Neural cell (in vitro differentiated cells): ENCODE data around the gene GDI1.

Experiments used
- EP300 ChIP-seq: fragments of 450-650 bp; conservative IDR thresholded peaks from 2 replicates; pipeline ENCODE4 v1.6.1; 2014; ENCODE audit warnings: antibody characterized with exemption, mild to moderate bottlenecking, moderate library complexity; ENCODE audit not compliant: poor library complexity, severe bottlenecking
- EZH2 ChIP-seq: fragments of 200-600, 300-800 bp; shearing (Covaris generic), sonication (generic); IDR thresholded peaks from 2 replicates; pipeline ENCODE4 v1.6.1; 2014; ENCODE audit warnings: antibody characterized with exemption, low read length, borderline replicate concordance, mild to moderate bottlenecking; ENCODE audit not compliant: insufficient read depth, poor library complexity, severe bottlenecking
- POLR2AphosphoS5 ChIP-seq: IDR thresholded peaks from 2 replicates; pipeline ENCODE4 v1.6.1; 2012
- RAD21 ChIP-seq: fragments of 450-650 bp; conservative IDR thresholded peaks from 2 replicates; pipeline ENCODE4 v1.6.1; 2014; ENCODE audit warnings: antibody characterized with exemption, mild to moderate bottlenecking, moderate library complexity
- REST ChIP-seq: IDR thresholded peaks from 2 replicates; pipeline ENCODE4 v1.6.1; 2012; ENCODE audit warnings: borderline replicate concordance
- SMC3 ChIP-seq: fragments of 450-650 bp; conservative IDR thresholded peaks from 2 replicates; pipeline ENCODE4 v1.6.1; 2014; ENCODE audit warnings: antibody characterized with exemption, mild to moderate bottlenecking, moderate library complexity; ENCODE audit not compliant: poor library complexity
- TAF1 ChIP-seq: IDR thresholded peaks from 2 replicates; pipeline ENCODE4 v1.6.1; 2012; ENCODE audit warnings: low read depth
- TF ChIP-seq, protein P1 (sequence below): fragments of 450-650 bp; IDR thresholded peaks from 2 replicates; pipeline ENCODE4 v1.5.1; 2014; ENCODE audit warnings: antibody characterized with exemption, mild to moderate bottlenecking, moderate library complexity; ENCODE audit not compliant: poor library complexity, severe bottlenecking

- TF ChIP-seq POLR2AphosphoS5 (no peak), REST (no peak), EZH2 (no peak), EP300 (no peak), TAF1 (no peak), RAD21 (no peak), SMC3 (no peak)
- TF ChIP-seq, protein P1, sequence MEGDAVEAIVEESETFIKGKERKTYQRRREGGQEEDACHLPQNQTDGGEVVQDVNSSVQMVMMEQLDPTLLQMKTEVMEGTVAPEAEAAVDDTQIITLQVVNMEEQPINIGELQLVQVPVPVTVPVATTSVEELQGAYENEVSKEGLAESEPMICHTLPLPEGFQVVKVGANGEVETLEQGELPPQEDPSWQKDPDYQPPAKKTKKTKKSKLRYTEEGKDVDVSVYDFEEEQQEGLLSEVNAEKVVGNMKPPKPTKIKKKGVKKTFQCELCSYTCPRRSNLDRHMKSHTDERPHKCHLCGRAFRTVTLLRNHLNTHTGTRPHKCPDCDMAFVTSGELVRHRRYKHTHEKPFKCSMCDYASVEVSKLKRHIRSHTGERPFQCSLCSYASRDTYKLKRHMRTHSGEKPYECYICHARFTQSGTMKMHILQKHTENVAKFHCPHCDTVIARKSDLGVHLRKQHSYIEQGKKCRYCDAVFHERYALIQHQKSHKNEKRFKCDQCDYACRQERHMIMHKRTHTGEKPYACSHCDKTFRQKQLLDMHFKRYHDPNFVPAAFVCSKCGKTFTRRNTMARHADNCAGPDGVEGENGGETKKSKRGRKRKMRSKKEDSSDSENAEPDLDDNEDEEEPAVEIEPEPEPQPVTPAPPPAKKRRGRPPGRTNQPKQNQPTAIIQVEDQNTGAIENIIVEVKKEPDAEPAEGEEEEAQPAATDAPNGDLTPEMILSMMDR: no peak
Observed at GRCh38 chrX:154465601-154466000, 28.6 kb downstream of the GDI1 start.
